ENCODE data around the gene KRTDAP.

KRTDAP gene

DNA sequence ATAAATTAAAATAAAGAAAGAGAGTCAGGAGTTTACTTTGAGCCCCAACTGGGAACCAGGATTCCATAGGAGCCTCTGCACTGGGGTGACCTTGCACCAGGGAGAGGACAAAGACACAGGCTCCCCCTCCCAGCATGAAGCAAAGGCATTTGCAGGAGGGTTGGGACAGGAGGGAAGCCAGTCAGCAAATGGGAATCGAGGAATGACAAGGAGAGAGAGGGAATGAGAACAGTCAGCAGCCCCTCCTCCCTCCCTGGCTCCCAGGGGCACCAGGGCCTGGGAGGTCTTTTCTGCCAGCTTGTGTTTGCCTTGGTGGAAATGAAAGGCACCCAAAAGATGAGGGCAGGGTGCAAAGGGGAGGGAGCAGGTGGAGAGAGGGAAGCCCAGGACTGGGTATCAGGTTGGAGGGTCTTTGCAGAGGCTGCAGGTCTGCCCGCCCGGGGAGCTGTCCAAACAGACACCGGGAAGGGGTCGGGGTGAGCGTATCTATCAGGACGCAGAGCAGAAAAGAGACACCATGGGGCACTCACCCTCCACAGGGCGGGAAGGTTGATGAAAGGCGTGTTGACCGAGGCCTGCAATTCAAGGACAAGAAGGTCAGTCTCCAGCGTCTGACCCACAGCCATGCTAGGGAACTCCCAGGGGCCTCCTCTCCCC, 34.0 kb upstream of the KRTDAP start:
- Histone ChIP-seq H3K27me3 (peaks cover 9% of the 10 kb centered on the region), H3K9me3 (no peaks in the 10 kb centered on the region), H3K4me3 (ENCODE audit: low read depth in 1 of 2, low read length in 1 of 2) (no peak overlapping the region), H3K36me3 (no peaks in the 10 kb centered on the region), H3K27ac (no peak overlapping the region), H3K4me1 (ENCODE audit: control insufficient read depth in 1 of 2, insufficient read depth in 1 of 2, low read depth in 1 of 2, low read length in 1 of 2) (no peaks in the 10 kb centered on the region)
- TF ChIP-seq, protein P1, sequence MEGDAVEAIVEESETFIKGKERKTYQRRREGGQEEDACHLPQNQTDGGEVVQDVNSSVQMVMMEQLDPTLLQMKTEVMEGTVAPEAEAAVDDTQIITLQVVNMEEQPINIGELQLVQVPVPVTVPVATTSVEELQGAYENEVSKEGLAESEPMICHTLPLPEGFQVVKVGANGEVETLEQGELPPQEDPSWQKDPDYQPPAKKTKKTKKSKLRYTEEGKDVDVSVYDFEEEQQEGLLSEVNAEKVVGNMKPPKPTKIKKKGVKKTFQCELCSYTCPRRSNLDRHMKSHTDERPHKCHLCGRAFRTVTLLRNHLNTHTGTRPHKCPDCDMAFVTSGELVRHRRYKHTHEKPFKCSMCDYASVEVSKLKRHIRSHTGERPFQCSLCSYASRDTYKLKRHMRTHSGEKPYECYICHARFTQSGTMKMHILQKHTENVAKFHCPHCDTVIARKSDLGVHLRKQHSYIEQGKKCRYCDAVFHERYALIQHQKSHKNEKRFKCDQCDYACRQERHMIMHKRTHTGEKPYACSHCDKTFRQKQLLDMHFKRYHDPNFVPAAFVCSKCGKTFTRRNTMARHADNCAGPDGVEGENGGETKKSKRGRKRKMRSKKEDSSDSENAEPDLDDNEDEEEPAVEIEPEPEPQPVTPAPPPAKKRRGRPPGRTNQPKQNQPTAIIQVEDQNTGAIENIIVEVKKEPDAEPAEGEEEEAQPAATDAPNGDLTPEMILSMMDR (IDR thresholded peaks at IDR 0.05): no peak

DNA sequence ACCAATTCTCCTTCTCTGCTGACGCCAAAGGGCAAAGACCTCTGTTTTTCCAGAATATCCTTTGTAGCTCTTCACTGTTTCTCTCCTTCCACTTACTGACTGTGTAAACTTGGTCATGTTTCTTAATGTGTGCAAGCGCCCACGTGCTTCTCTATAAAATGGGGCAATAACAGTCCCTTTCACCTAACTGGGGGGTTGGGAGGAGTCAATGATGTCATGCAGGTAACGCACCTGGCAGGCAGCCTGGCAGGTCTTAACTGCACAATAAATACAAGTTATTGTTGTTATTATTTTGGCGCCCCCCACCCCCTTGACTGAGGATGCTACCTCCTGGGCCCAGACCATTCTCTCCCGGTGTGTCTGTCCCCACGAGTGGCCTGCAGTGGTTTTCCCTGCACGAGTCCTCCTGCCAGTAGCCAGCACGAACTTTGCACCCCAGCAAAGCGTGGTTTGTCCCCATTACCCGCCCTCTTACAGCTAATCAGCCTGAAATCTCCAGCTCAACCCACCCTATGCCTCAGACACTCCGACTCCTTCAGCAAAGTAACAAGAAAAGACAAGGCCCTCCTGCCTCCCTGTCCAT, 32.6 kb upstream of the KRTDAP start:
- no peaks in the 10 kb centered on the region for H3K4me1 ChIP-seq (ENCODE audit: control insufficient read depth in 1 of 2, insufficient read depth in 1 of 2, low read depth in 1 of 2, low read length in 1 of 2)
- H3K27ac ChIP-seq: no peak overlapping the region
- TF ChIP-seq, protein P1 (IDR thresholded peaks at IDR 0.05): no peak
- no peak overlapping the region for H3K4me3 ChIP-seq (ENCODE audit: low read depth in 1 of 2, low read length in 1 of 2)
- H3K9me3 ChIP-seq: no peaks in the 10 kb centered on the region
- H3K36me3 ChIP-seq: no peaks in the 10 kb centered on the region
- no peaks in the 10 kb centered on the region for H3K27me3 ChIP-seq

DNA sequence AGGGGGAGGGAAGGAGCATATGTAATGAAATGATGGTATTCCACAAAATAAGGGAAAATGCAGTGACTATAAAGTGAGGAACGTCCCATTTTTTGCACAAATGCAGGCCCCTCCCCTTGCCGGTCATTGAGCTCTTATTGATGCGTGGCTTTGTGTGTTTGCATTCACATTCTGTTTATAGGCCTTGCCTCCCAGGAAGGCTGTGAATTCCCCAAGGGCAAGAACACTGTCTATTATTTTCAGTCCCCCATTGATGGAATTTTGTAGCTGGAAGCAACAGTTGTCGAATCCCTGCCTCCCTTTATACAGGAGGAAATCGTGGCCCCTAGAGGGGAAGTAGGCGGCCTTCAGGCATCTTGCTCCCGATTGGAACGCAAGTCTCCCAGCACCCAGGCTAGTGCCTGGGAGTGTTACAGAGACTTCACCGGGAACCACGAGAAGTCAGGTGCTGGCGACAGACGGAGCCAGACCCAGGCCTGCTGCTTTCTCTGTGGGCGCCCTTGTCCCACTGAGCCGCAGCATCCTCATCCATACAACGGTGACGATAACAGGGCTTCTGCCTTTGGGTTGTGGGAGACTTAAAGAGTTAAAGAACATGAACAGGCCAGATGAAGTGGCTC, 31.0 kb upstream of the KRTDAP start:
- Histone ChIP-seq H3K36me3 (no peaks in the 10 kb centered on the region), H3K27me3 (no peaks in the 10 kb centered on the region), H3K9me3 (no peaks in the 10 kb centered on the region), H3K4me3 (ENCODE audit: low read depth in 1 of 2, low read length in 1 of 2) (no peak overlapping the region), H3K27ac (no peak overlapping the region), H3K4me1 (ENCODE audit: control insufficient read depth in 1 of 2, insufficient read depth in 1 of 2, low read depth in 1 of 2, low read length in 1 of 2) (no peaks in the 10 kb centered on the region)
- TF ChIP-seq, protein P1 (IDR thresholded peaks at IDR 0.05): no peak

DNA sequence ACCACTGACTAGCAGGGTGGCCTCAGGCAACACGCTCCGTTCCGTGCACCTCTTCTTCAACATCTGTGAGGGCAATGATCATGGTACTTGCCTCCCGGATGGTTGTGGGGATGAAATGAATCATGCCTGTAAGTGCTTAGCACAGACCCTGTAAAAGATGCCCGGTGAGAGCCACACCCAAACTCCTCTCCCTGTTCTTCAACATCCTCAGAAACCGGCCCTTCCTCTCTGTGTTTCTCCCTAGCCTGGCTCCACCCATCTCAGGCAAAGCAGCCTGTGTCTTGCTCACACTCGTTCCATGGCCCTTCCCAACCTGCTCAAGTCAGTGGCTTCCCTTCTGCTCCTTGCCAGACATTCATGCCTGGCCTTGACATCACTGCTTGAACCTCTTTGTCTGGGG, 29.0 kb upstream of the KRTDAP start:
- TF ChIP-seq, protein P1 (IDR thresholded peaks at IDR 0.05): no peak
- Histone ChIP-seq H3K27me3 (peaks cover 8% of the 10 kb centered on the region), H3K4me3 (ENCODE audit: low read depth in 1 of 2, low read length in 1 of 2) (no peak overlapping the region), H3K36me3 (no peaks in the 10 kb centered on the region), H3K4me1 (ENCODE audit: control insufficient read depth in 1 of 2, insufficient read depth in 1 of 2, low read depth in 1 of 2, low read length in 1 of 2) (no peaks in the 10 kb centered on the region), H3K27ac (no peak overlapping the region), H3K9me3 (no peaks in the 10 kb centered on the region)

DNA sequence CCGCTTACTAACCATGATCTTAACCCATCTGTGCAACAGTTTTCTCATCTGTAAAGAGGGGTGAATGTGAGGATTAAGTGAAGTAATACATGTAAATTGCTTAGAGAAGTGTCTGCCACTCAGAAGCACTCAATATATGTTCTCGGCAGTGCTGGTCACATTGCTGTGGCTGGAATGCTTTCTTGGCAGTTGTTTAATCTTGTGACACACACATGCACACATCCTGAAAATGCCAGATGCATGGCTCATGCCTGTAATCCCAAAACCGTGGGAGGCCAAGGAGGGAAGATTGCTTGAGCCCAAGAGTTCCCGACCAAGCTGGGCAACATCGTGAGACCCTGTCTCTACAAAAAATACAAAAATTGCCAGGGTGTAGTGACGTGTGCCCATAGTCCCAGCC, 28.0 kb upstream of the KRTDAP start:
- TF ChIP-seq, protein P1 (IDR thresholded peaks at IDR 0.05): no peak
- no peaks in the 10 kb centered on the region for H3K4me1 ChIP-seq (ENCODE audit: control insufficient read depth in 1 of 2, insufficient read depth in 1 of 2, low read depth in 1 of 2, low read length in 1 of 2)
- no peaks in the 10 kb centered on the region for H3K36me3 ChIP-seq
- peaks cover 18% of the 10 kb centered on the region for H3K27me3 ChIP-seq
- H3K9me3 ChIP-seq: no peaks in the 10 kb centered on the region
- H3K4me3 ChIP-seq (ENCODE audit: low read depth in 1 of 2, low read length in 1 of 2): no peak overlapping the region
- H3K27ac ChIP-seq: no peak overlapping the region

Data from neutrophil (primary cell).